HuH-7 (cell line): Measurements from ENCODE around the gene SLC6A7.
A peak's percentile ranks its signal among the peaks of the same experiment; 100 is the strongest.
"Not testable (repeated sequence)": the region's sequence is repeated elsewhere in the genome, so short reads cannot be mapped to it uniquely, and the experiment has no call there.

Experiments used
- DNase-seq: peaks from one replicate; pipeline ENCODE4 v3.0.0; 2011; ENCODE audit warnings: low spot score

The SLC6A7 gene

DNA sequence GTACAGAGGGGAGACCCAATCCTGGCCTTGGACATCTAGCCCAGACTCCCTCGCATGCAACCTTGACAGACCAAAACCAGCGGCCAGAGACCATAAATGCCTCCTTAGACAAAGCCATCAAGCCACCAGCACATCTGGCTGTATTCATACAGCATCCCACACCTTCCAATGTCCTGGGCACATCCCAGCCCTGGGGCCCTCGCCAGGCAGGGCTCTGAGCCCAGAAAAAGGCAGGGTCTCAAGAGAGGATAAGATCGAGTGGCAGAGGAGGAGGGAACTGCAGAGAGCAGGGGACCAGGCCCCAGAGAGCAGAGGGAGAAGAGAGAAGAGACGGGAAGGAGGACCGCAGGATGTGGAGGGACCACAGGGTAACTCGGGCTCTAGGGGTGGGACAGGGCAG is 54.3 kb downstream of the SLC6A7 start:
- DNase-seq: no peak

DNA sequence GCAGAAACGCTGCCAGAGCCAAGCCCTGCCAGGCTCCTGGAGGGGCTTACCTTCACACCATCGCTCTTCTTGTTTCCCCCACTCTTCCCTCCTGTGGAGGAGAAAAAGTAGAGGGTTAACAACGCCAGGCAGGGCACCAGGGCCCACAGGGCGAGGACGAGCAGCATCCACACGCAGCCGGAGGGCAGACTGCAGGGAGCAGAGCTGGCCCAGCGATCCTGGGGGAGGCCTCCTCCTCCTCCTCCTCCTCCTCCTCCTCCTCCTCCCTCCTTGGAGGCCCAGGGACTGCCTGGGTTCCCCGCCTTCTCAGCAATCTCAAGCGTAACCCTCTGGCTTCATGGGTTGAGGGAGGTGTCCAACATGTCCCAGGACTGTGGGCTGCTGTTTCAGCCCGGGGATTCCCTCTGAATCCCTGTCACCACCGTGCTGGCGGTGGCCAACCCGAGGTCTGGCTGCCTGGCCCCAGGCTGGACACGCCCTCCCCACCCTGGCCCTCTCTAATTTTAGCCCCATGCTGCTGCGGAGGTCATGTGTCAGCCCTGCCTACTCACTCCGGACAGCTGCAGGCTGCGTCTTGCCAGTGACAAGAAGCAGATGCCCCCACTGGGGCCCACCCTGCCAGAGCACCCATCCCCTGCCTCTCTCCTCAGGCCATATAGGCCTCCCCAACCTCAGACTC is 55.4 kb downstream of the SLC6A7 start:
- no peak for DNase-seq

DNA sequence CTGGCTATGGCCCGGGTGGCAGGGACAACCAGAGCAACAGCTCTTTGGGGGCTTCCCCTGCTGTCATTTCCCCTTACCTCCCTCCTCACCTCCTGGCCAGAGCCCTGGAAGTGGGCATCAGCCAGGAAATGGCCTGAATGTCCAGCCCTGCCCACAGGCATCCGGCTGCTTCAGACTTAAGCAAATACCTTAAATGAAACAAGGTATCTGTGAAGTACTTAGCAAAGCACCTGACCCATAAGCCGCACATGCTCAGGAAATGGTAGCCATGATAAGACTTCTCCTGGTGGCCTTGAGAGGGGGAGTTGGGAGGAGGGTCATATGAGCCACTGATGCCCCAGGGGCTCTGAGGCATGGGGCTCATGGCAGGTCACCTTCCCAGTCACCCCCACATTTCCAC is 55.9 kb downstream of the SLC6A7 start:
- DNase-seq: no peak

DNA sequence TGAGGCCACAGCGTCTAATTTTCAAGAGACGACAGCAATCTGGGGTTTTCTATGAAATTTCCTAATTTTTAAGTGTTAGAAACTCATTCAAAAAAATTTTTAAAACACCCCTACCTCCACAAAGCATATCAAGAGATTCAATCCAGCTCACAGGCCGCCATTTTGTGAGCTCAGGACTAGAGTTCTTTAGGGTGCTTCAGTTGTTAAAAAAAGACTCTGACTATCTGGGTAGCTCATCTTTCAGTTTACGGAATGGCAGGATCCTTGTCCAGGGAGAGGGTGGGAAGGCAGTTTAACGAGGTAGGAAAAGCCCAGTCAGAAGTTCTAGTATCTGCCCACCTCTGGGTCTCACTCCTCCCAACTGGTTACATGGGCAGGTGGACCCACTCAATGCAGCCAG is 56.6 kb downstream of the SLC6A7 start:
- no peak for DNase-seq

DNA sequence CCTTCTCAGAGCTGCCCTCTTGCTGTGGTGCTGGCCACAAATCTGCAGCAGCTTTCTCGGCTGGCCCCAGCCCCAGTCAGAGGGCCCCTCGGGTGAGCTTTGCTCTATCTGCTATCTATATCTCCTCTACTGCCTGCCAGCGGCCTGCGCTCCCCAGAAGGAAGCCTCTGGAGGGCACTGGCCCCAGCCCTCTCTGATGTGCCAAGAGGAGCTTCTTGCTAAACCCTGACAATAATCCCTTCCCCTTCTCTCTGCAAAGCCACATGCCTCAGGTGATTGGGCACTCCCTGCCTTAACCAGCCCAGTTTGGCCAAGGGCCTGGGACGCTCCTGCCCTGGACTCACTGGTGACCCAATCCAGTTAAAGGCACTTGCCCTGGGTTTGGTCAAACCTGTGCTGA is 57.0 kb downstream of the SLC6A7 start:
- DNase-seq: no peak

DNA sequence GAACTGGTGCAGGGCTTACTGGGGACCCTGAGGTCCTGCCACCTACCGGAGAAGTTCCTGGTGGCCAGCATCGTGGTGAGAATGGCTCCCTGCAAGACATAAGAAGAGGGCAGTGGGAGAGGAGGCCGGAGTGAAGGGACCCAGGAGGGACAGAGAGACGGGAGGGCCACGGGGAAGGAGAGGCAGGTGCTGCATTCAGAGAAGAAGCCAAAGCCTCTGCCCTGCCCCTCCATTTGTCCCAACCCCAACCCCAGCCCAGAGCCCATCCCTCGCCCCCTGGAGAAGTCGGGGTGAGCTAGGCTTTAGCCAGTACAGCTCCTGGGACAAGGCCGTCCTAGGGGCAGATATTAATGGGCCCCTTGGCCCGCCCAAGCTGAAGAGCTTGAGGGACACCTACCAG is 57.9 kb downstream of the SLC6A7 start:
- DNase-seq: no peak

DNA sequence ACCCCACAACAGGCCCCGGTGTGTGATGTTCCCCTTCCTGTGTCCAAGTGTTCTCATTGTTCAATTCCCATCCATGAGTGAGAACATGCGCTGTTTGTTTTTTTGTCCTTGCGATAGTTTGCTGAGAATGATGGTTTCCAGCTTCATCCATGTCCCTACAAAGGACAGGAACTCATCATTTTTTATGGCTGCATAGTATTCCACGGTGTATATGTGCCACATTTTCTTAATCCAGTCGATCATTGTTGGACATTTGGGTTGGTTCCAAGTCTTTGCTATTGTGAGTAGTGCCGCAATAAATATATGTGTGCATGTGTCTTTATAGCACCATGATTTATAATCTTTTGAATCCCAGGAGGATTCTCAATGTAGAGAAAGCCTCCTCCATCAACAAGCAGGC is 58.6 kb downstream of the SLC6A7 start:
- DNase-seq: not testable (repeated sequence)

DNA sequence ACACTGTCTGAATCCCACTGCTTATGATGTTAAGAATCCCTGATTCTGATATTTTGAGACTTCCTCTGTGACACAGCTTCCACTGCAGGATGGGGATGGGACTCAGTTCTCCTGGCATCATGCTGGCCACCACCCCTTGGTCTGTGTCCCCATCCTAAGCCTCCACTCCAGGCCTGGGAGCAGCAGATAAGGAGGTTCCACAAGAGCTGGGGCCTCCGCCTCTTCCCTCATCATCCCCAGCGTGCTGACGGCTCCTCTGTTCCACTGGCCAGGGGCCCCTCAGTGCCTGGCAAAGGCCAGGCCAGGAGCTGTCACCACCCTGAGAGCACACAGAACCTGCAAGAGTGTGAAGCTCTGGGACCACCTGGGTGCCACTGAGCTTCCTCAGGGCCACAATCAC is 59.1 kb downstream of the SLC6A7 start:
- no peak for DNase-seq

DNA sequence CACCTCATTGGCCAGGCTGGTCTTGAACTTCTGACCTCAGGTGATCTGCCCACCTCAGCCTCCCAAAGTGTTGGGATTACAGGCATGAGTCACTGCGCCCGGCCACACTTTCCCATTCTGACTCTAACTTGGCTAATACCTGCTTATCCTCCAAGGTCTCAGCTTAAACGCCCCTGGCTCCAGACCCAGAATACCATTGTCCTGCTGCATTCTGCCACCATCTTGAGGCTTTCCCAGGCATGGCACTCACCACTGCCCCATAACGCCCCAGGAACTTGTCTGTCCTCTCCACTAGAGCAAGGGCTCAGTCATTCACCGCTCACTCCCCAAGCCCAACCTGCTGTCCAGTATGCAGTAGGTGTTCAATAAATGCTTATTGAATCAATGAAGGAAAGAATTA is 59.9 kb downstream of the SLC6A7 start:
- DNase-seq: no peak

DNA sequence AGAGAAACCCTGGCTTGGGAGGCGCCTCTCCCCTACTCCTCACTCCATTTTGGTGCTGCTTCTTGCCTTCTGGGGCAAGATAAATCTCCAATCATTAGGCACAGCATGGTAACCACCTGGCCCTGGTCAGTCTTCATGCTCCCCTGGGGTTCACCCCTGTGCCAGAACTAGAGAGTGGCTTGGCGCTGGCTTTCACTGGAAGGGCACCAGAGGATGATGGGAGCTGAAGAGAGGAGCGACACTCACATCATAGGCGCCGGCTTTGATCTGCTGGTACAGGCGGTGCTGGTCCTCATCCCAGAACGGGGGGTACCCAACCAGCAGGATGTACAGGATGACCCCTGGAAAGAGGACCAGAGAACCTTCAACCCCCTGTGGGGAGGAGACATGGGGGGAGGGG is 61.6 kb downstream of the SLC6A7 start:
- DNase-seq: no peak

DNA sequence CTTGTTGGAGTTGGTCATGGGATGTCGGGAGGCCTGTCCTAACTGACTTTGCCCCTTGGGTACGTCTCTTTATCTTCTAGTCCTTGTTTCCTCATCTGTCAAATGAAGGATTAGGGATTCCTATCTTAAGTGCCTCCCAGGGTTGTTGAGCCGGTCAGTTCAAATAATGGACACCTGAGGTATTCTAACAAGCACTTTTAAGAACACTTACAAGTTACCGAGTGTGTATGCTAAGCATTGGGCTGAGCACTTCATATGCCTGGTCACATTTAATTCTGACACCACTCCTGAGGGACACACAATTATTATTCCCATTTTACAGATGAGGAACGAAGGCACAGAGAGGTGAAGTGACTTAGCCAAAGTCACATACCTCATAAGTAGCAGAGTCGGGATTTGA is 62.6 kb downstream of the SLC6A7 start:
- no peak for DNase-seq

DNA sequence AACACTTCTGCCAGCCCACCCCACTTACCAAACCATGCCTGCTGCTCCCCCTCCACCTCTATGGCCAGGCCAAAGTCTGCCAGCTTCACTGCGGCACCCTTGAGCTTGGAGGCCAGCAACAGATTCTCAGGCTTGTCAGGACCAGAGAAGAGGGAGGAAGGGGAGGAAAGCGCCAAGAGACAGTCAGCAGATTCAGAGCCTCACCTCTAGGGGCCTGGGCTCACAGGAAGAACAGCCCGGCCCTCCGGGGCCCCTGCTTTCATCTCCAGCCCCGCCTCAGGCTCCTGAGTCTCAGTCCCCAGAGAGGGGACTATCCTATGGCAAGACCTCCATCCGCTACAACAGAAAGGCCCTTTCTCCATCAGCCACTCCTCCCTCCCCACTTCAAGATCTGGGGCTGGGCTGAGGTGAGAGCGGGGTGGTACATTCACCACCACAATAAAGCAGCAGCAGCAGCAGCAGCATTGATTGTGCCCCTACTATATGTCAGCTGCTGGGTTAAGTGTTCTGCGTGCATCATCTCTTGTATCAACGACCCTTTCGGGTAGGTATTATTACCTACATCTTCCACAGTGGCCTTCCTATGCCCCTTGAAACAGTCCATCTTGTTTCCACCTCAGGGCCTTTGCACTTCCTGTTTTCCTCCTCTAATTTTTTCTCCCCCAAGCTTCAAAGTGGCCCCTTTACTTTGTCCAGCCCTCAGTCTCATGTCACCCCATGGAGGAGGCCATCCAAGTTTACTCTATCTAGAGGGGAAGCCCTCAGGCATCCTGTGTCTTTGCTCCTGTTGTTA is 63.8 kb downstream of the SLC6A7 start:
- no peak for DNase-seq

DNA sequence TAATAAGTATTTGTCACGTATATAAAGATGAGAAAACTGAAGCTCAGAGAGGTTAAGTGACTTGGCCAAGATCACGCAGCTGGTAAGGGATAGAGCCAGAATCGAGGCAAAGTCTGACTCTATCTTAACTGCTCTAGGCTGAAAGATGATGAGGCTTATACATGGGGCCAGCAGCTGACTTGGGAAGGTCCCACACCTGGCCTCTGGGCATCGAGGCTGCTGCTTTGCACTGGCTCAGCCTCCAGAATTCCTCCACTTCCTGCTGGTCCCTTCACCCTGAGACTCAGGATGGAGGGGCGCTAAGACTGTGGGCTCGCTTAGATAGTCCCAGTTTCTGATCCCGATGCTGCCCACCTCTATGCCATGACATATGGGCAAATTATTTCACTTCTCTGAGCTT is 64.5 kb downstream of the SLC6A7 start:
- DNase-seq: no peak

DNA sequence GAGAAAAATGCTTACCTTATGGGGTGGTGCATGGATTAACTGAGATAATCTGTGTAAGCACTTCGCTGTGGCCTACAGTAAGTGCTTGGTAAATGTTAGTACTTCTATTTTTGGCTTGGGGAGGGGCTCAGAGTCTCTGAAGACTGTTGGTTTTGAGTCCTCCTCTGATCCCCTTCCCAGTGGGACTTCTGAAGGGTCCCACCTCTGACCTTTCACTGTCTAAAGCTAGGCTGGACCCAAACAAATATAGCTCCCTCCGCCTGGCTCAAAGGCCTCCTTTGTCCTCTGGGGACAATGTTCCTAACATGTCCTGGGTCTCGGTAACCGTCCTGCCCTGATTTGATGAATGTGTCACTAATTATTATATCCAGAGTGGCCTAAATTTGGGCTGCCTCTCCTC is 64.9 kb downstream of the SLC6A7 start:
- DNase-seq: no peak

DNA sequence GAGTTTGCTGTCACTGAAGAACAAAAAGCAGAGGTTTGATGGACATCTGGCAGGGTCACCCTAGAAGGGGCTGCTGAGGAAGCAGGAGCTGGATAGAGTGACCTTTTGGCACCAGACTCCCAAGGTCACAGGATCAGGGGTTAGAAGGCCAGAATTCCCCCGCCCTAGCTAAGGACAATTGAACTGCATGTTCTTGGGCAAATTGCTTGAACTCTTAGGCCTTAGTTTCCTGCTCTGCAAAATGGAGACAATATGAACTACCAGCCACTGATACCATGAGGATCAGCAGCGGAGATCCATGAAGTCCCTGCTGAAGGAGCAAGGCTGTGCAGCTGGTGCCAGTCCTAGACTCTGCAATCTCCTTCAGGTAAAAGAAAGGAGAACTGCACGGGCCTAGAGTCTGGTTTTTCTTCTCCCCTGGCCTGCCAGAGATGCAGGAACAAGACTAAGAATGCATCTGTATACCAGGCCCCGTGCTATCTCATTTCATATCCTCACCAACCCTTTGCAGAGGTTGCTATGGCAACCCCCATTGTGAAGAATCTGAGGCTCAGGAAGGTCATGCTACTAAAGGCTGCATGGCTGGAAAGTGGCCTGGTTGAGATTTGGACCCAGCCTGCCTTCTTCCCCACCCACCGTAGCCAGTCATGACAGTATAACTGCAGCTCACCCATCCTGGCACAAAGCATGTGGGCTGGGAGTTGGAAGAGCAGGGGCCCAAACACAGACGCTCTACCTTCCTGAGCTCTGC is 66.0 kb downstream of the SLC6A7 start:
- no peak for DNase-seq

DNA sequence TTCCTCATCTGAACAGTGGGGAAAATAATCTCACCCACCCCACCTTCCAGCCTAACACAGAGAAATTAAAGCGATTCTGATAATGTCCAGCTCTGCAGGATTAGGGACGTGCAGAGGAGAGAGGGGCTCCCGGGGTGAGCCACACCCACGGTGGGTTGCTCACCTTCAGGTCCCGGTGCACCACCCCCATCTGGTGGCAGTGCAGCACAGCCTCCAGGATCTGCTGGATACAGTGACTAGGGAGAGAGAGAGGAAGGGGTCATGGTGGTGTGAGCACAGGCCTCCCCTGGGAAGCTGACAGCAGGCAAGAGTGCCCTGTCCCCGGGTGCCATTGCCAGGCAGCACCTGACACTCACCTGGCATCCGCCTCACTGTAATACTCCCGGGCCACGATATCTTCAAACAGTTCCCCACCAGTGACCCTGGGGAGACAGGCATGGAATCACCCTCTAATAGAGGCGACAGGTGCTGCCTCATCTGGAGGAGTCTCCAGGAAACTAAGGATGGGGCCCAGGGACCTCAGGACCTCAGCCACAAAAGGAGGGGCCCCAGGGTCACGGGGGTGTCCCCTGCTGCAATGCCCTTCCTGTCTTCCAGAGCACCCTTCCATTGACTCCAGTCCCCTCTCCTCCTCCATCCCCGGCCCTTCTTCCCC is 66.7 kb downstream of the SLC6A7 start:
- DNase-seq: peak; percentile 48

DNA sequence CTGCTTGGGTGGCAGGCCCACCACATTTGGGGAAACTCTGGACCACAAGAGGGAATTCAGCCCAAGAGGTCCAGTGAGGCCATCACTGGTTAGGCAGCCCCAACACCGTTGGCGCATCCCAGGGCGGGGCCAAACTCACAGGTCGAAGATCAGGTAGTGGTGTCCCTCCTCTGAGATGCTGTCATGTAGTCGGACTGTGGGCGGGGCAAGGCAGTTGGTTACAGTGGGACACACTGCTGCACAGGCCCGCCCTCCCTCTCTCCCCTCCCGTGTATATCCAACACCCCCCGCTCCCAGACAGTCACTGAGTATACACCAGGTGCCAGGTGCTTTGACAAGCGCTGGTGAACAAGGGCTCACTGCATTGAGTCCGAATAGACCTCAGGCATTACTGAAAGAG is 67.6 kb downstream of the SLC6A7 start:
- no peak for DNase-seq

DNA sequence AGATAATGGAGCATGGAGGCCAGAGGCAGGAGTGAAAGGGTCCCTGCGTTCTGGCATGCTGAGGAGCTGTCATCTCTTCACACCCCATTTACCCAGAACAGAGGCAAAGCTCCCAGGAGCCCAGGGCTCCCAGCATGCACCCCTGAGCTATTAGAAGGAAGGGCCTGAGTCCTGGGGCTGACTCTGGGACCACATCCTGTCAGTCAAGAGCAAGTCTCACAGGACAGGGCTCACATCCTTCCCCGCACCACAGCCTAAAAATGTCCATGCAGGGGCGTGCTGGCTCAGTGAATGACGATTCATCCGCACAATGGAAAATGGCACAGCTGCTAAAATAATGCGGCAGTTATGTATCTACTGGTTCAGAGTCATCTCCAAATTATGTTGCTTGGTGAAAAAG is 68.3 kb downstream of the SLC6A7 start:
- DNase-seq: no peak
